ENCODE measurements around the gene SLC1A2.

Gene SLC1A2

DNA sequence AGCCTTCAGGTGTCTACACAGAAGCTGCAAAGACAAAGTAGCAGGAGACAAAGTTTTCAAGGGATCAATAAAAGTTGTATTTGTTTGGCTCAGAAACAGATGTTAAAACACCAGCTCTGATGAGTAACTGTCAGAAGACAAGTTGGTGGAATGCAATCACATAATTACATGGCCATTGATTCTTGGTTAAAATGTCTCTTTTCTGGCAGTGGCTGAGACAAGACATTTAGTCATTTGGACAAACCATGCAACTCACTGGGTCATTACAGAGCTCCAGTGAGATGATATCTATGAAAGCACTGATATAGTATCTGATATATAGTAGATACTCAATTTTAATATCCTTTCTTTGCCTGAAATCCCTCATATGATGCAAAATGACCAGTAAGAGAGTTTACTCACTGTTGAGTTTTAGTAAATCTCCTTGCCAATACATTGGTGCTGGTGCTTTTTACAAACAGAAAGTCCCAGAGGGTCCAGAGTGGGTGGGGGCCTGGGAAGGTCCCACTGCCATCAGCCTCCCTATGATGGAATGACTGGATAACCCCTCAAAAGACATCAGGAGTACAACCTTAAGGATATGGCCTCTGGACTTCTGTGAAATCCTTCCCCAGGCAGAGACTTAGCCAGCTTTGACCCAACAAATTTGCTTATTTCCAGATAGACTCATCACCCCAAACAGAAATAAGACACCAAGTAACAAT is 95.0 kb downstream of the SLC1A2 start:
- Histone ChIP-seq H3K27ac (replicated peaks; ENCODE audit: low read length) (no peak overlapping the region), H2BK12ac (ENCODE audit: low read length) (no peak overlapping the region), H3K9me3 (replicated peaks in 1 of 2; ENCODE audit: control insufficient read depth in 2 of 2, insufficient read depth in 1 of 2, low read depth in 1 of 2, low read length in 2 of 2) (no peaks in the 10 kb centered on the region), H2BK15ac (ENCODE audit: low read length) (no peak overlapping the region), H3K4me3 (ENCODE audit: low read length in 2 of 2) (no peak overlapping the region), H3K36me3 (replicated peaks in 1 of 2; ENCODE audit: control insufficient read depth in 2 of 2, insufficient read depth in 2 of 2, low read length in 2 of 2) (no peaks in the 10 kb centered on the region), H4K91ac (ENCODE audit: low read depth, low read length, poor library complexity) (no peak overlapping the region), H3K4me1 (ENCODE audit: control insufficient read depth in 2 of 2, insufficient read depth in 1 of 2, low read depth in 1 of 2, low read length in 2 of 2) (peaks cover 0 to 2% of the 10 kb centered on the region in 2 donors), H3K18ac (ENCODE audit: low read length) (no peak overlapping the region), H3K14ac (ENCODE audit: low read length) (no peak overlapping the region), H3K4me2 (ENCODE audit: insufficient read depth, low read length, poor library complexity, severe bottlenecking) (no peak overlapping the region), H3K79me1 (ENCODE audit: low read depth, low read length) (no peaks in the 10 kb centered on the region), H2BK5ac (ENCODE audit: low read length) (no peak overlapping the region), H2BK120ac (ENCODE audit: low read depth, low read length) (no peak overlapping the region), H3K4ac (ENCODE audit: low read length) (no peak overlapping the region), H3K27me3 (ENCODE audit: control insufficient read depth in 3 of 3, insufficient read depth in 3 of 3, low read depth in 1 of 3, low read length in 3 of 3) (peaks cover 0 to 3% (median 0%) of the 10 kb centered on the region in 3 experiments), H2AFZ (ENCODE audit: low read length) (no peak overlapping the region), H3K23ac (ENCODE audit: low read depth, low read length, poor library complexity) (no peak overlapping the region), H4K8ac (ENCODE audit: low read depth, low read length) (no peak overlapping the region), H2AK5ac (ENCODE audit: low read depth, low read length) (no peak overlapping the region), H3K9ac (ENCODE audit: low read depth, low read length, poor library complexity) (no peak overlapping the region)
- no peak for DNase-seq (ENCODE audit: low spot score)

DNA sequence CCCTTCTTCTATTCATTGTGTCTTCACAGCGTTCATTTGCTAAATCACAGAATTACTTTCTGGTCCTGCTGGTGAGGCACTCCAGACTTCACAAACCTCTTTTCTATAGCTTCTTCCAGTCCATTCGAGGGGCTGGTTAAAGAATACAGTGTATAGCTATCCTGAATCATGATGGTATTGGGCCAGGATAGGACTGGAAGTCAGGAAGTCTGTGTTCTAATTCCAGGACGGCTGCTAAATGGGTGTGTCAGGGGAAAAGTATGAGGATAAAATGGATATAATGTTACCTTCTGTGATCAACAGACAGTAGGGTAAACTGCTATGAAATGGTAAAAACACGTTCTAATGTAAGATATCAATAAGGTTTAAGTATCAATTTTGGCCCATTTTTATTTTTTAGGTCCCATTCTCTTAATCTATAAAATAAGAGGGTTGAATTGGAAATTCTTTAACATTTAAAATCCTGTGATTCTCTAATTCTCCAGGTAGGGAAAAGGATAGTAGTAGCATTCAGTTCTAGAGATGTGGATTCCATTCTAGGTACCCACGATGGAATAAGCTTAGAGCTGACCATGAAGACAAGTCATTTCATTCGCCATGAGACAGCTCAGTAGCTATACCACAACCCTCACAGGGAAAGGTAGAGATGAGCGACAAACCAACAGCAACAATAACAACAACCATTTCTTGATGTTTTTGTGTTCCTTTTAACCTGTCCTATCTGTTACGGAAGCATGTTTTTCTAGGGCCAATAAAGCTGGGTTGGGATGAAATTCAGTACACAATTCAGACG is 96.1 kb downstream of the SLC1A2 start:
- no peak overlapping the region for H3K27ac ChIP-seq (replicated peaks; ENCODE audit: low read length)
- H2AK5ac ChIP-seq (ENCODE audit: low read depth, low read length) = no peak overlapping the region
- H3K4ac ChIP-seq (ENCODE audit: low read length) = no peak overlapping the region
- H3K23ac ChIP-seq (ENCODE audit: low read depth, low read length, poor library complexity) = no peak overlapping the region
- DNase-seq (ENCODE audit: low spot score) = no peak
- no peak overlapping the region for H4K8ac ChIP-seq (ENCODE audit: low read depth, low read length)
- H3K27me3 ChIP-seq (ENCODE audit: control insufficient read depth in 3 of 3, insufficient read depth in 3 of 3, low read depth in 1 of 3, low read length in 3 of 3) = peaks cover 0 to 3% (median 0%) of the 10 kb centered on the region in 3 experiments
- no peak overlapping the region for H4K91ac ChIP-seq (ENCODE audit: low read depth, low read length, poor library complexity)
- H2BK120ac ChIP-seq (ENCODE audit: low read depth, low read length) = no peak overlapping the region
- WGBS, 2 donors (ENCODE audit: extremely low coverage in 2 of 2, insufficient read length in 2 of 2, insufficient replicate concordance in 1 of 2) = no CpG with 5 or more reads among the region's 9 CpGs
- no peak overlapping the region for H3K18ac ChIP-seq (ENCODE audit: low read length)
- no peak overlapping the region for H2AFZ ChIP-seq (ENCODE audit: low read length)
- H2BK12ac ChIP-seq (ENCODE audit: low read length) = no peak overlapping the region
- peaks cover 0 to 2% of the 10 kb centered on the region in 2 donors for H3K4me1 ChIP-seq (ENCODE audit: control insufficient read depth in 2 of 2, insufficient read depth in 1 of 2, low read depth in 1 of 2, low read length in 2 of 2)
- H3K14ac ChIP-seq (ENCODE audit: low read length) = no peak overlapping the region
- H3K4me3 ChIP-seq (ENCODE audit: low read length in 2 of 2) = no peak overlapping the region
- H3K79me1 ChIP-seq (ENCODE audit: low read depth, low read length) = no peaks in the 10 kb centered on the region
- H2BK5ac ChIP-seq (ENCODE audit: low read length) = no peak overlapping the region
- no peak overlapping the region for H2BK15ac ChIP-seq (ENCODE audit: low read length)
- H3K9ac ChIP-seq (ENCODE audit: low read depth, low read length, poor library complexity) = no peak overlapping the region
- H3K36me3 ChIP-seq (replicated peaks in 1 of 2; ENCODE audit: control insufficient read depth in 2 of 2, insufficient read depth in 2 of 2, low read length in 2 of 2) = no peaks in the 10 kb centered on the region
- H3K9me3 ChIP-seq (replicated peaks in 1 of 2; ENCODE audit: control insufficient read depth in 2 of 2, insufficient read depth in 1 of 2, low read depth in 1 of 2, low read length in 2 of 2) = no peaks in the 10 kb centered on the region
- H3K4me2 ChIP-seq (ENCODE audit: insufficient read depth, low read length, poor library complexity, severe bottlenecking) = no peak overlapping the region

DNA sequence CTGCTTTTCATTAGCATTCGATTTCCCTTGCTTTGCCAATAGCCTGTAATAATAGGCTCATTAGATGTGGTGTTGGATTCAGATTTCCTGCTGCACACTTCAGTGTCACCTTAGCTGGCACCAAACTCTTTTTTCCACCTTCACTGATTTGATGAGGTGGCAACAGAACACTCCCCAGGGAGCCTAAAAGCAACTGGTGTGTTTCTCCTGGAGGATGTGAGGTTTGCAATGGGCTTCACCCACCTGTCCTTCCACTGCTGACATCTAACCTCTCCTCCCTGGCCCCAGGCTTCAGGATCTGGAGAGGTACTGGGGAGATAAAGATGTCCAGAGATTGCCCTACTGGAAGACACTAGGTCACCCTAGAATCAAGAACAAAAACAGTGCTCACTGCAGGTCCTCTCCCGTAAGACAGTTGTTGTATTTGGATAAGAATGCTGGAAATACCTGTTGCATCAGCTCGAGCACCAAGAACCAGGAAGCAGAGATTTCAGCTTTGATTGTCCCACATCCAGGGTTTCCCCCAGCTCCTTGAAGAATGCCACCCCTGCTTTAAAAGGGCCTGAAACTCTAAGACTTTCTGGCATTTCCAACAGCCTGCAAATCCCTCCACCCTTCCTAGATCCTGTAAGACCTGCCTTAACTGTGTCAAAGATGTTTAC is 96.9 kb downstream of the SLC1A2 start:
- no peak overlapping the region for H3K4ac ChIP-seq (ENCODE audit: low read length)
- H3K4me1 ChIP-seq (ENCODE audit: control insufficient read depth in 2 of 2, insufficient read depth in 1 of 2, low read depth in 1 of 2, low read length in 2 of 2) = peaks cover 0 to 2% of the 10 kb centered on the region in 2 donors
- H3K79me1 ChIP-seq (ENCODE audit: low read depth, low read length) = no peaks in the 10 kb centered on the region
- no peak for DNase-seq (ENCODE audit: low spot score)
- no peaks in the 10 kb centered on the region for H3K9me3 ChIP-seq (replicated peaks in 1 of 2; ENCODE audit: control insufficient read depth in 2 of 2, insufficient read depth in 1 of 2, low read depth in 1 of 2, low read length in 2 of 2)
- no peak overlapping the region for H4K8ac ChIP-seq (ENCODE audit: low read depth, low read length)
- H4K91ac ChIP-seq (ENCODE audit: low read depth, low read length, poor library complexity) = no peak overlapping the region
- no peak overlapping the region for H3K14ac ChIP-seq (ENCODE audit: low read length)
- H3K4me2 ChIP-seq (ENCODE audit: insufficient read depth, low read length, poor library complexity, severe bottlenecking) = no peak overlapping the region
- no peak overlapping the region for H2AFZ ChIP-seq (ENCODE audit: low read length)
- no peak overlapping the region for H2BK5ac ChIP-seq (ENCODE audit: low read length)
- no peak overlapping the region for H3K4me3 ChIP-seq (ENCODE audit: low read length in 2 of 2)
- no peak overlapping the region for H3K18ac ChIP-seq (ENCODE audit: low read length)
- H2BK12ac ChIP-seq (ENCODE audit: low read length) = no peak overlapping the region
- no peak overlapping the region for H2BK15ac ChIP-seq (ENCODE audit: low read length)
- no peak overlapping the region for H3K27ac ChIP-seq (replicated peaks; ENCODE audit: low read length)
- no peak overlapping the region for H3K23ac ChIP-seq (ENCODE audit: low read depth, low read length, poor library complexity)
- WGBS, 2 donors (ENCODE audit: extremely low coverage in 2 of 2, insufficient read length in 2 of 2, insufficient replicate concordance in 1 of 2) = no CpG with 5 or more reads among the region's 3 CpGs
- no peaks in the 10 kb centered on the region for H3K36me3 ChIP-seq (replicated peaks in 1 of 2; ENCODE audit: control insufficient read depth in 2 of 2, insufficient read depth in 2 of 2, low read length in 2 of 2)
- H3K9ac ChIP-seq (ENCODE audit: low read depth, low read length, poor library complexity) = no peak overlapping the region
- H2AK5ac ChIP-seq (ENCODE audit: low read depth, low read length) = no peak overlapping the region
- H2BK120ac ChIP-seq (ENCODE audit: low read depth, low read length) = no peak overlapping the region
- H3K27me3 ChIP-seq (ENCODE audit: control insufficient read depth in 3 of 3, insufficient read depth in 3 of 3, low read depth in 1 of 3, low read length in 3 of 3) = peaks cover 0 to 3% (median 0%) of the 10 kb centered on the region in 3 experiments
